ENCODE data around the gene NRF1. TPM values are rescaled to one million over a fixed set of nuclear protein-coding genes. Genes with fewer than 3 reads are reported as not detected.

The NRF1 gene
- total and polyA plus RNA-seq, 2 of the 13 experiments (the other 11 are each of a cell fraction or from before 2014, with no cell fraction given): 9.3 to 10.1 TPM

DNA sequence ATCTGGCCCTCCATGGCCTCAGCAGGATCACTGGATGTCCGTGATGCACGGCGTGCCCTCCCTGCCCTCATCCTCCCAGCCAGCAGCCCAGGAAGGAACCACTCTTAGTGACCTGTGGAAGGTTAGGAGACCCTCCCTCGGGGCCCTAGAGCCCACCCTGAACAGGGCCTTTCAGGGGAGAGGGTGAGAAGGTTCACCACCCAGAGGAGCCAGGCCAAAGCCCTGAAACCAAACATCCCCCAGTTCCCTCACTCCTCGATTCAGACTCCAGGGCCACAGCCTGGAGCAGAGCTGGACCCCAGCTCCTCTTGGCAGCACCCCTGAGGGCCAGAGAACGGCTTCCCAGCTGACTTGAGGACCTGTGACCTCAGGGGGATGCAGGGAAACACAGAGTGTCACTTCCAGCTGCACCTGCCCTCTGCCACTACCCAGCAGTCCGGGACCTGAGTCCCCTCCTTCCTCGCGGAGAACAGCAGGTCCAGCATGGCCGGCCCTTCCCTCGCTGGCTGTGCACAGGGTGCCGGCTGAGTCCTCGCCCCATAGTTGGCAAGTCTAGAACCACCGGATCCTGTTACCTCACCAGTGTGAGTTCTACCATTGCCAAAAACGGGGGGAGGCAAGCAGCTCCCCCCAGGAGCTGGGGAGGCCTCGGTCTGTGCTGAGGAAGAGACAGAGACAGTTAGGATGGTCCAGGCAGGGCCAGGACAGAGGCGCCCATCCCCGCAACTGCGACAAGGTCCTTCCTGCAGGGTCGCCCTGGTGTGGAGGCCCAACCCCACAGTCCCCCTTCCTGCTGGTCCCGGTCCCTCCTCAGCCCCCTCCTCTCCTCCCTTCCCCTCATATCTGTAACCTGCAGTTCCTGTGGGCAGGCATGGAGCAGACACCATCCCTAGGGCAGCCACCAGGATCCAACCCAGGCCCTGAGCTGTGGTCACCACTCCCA lies 158.6 kb downstream of the NRF1 start:
- Histone ChIP-seq H3K4me3 (replicated peaks in 1 of 3; ENCODE audit: insufficient read depth in 1 of 3, low read depth in 2 of 3, low read length in 3 of 3) (no peak overlapping the region), H3K79me2 (ENCODE audit: insufficient read depth, low read length) (no peaks in the 10 kb centered on the region), H3K36me3 (replicated peaks in 1 of 2; ENCODE audit: control insufficient read depth in 1 of 2, insufficient read depth in 2 of 2, low read length in 2 of 2) (no peaks in the 10 kb centered on the region; a peak in 2 of 5 replicates), H2AFZ (ENCODE audit: low read length) (no peak overlapping the region), H3K9ac (ENCODE audit: insufficient read depth, low read depth, low read length) (no peak overlapping the region), H4K20me1 (ENCODE audit: insufficient read depth, low read length) (no peaks in the 10 kb centered on the region), H3K27me3 (ENCODE audit: control insufficient read depth in 1 of 2, insufficient read depth in 2 of 2, low read length in 2 of 2) (no peaks in the 10 kb centered on the region), H3K4me2 (ENCODE audit: low read depth, low read length) (no peak overlapping the region), H3K4me1 (ENCODE audit: insufficient read depth, low read length) (no peaks in the 10 kb centered on the region), H3K9me3 (ENCODE audit: low read length) (no peaks in the 10 kb centered on the region), H3K27ac (ENCODE audit: extremely low read length, insufficient read depth, low read length) (no peak overlapping the region)
- WGBS (ENCODE audit: low lambda C conversion rate): 77% methylated on average over 6 of the region's 21 CpGs
- ChIA-PET POLR2A (no interaction called here), CTCF (ENCODE audit: low intra/inter-chr PET ratio, low total read pairs) (no interaction called here)
- FAIRE-seq: no peak
- intact Hi-C loops (cut with micrococcal nuclease; ENCODE audit: unreplicated experiment) (no loop called here), in situ Hi-C loops (cut with HindIII; ENCODE audit: extremely low pct_ligation_motif_present, low pct_unique_long_range_greater_than_20kb) (no loop called here)
- no peak for ATAC-seq
- DNase-seq (ENCODE audit: low spot score): no peak
- no TSS peak for BruUV-seq (replicated peaks)
- TF ChIP-seq, protein P1, sequence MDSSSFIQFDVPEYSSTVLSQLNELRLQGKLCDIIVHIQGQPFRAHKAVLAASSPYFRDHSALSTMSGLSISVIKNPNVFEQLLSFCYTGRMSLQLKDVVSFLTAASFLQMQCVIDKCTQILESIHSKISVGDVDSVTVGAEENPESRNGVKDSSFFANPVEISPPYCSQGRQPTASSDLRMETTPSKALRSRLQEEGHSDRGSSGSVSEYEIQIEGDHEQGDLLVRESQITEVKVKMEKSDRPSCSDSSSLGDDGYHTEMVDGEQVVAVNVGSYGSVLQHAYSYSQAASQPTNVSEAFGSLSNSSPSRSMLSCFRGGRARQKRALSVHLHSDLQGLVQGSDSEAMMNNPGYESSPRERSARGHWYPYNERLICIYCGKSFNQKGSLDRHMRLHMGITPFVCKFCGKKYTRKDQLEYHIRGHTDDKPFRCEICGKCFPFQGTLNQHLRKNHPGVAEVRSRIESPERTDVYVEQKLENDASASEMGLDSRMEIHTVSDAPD (CRISPR knock-in tag; IDR thresholded peaks at IDR 0.05): no peak
- TF ChIP-seq ZNF83 (CRISPR knock-in tag; IDR thresholded peaks at IDR 0.05; ENCODE audit: borderline replicate concordance) (no peak), HMGA1 (CRISPR knock-in tag; conservative IDR thresholded peaks at IDR 0.05) (no peak), SETDB1 (CRISPR knock-in tag; IDR thresholded peaks at IDR 0.05; ENCODE audit: borderline replicate concordance) (no peak), DMTF1 (CRISPR knock-in tag; IDR thresholded peaks at IDR 0.05) (no peak), DZIP1 (CRISPR knock-in tag; IDR thresholded peaks at IDR 0.05) (no peak), STAG1 (CRISPR knock-in tag; IDR thresholded peaks at IDR 0.05) (no peak), SPEN (CRISPR knock-in tag; IDR thresholded peaks at IDR 0.05; ENCODE audit: low read depth) (no peak), MLX (CRISPR knock-in tag; IDR thresholded peaks at IDR 0.05) (no peak), NFRKB (IDR thresholded peaks at IDR 0.05) (no peak), GFI1 (CRISPR knock-in tag; IDR thresholded peaks at IDR 0.05; ENCODE audit: borderline replicate concordance) (no peak), HMG20A (CRISPR knock-in tag; IDR thresholded peaks at IDR 0.05; ENCODE audit: borderline replicate concordance) (no peak), FOXJ3 (CRISPR knock-in tag; IDR thresholded peaks at IDR 0.05; ENCODE audit: borderline replicate concordance) (no peak), SKI (IDR thresholded peaks at IDR 0.05; ENCODE audit: partially characterized antibody) (no peak)
- TF ChIP-seq, protein P2, sequence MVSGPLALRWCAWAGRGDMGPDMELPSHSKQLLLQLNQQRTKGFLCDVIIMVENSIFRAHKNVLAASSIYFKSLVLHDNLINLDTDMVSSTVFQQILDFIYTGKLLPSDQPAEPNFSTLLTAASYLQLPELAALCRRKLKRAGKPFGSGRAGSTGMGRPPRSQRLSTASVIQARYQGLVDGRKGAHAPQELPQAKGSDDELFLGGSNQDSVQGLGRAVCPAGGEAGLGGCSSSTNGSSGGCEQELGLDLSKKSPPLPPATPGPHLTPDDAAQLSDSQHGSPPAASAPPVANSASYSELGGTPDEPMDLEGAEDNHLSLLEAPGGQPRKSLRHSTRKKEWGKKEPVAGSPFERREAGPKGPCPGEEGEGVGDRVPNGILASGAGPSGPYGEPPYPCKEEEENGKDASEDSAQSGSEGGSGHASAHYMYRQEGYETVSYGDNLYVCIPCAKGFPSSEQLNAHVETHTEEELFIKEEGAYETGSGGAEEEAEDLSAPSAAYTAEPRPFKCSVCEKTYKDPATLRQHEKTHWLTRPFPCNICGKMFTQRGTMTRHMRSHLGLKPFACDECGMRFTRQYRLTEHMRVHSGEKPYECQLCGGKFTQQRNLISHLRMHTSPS (CRISPR knock-in tag; IDR thresholded peaks at IDR 0.05; ENCODE audit: low read depth): no peak
